NT2/D1 (cell line): ENCODE results near the gene RABL3.

Experiments used
- SUZ12 ChIP-seq: IDR thresholded peaks from 2 replicates; pipeline ENCODE4 v1.6.1; 2011; ENCODE audit not compliant: insufficient read length, insufficient read depth; ENCODE audit errors: extremely low read depth
- YY1 ChIP-seq: IDR thresholded peaks from 2 replicates; pipeline ENCODE4 v1.6.1; 2011; ENCODE audit not compliant: insufficient read length, insufficient read depth

GRCh38 chr3:120693439-120694171 lies 48.7 kb downstream of the RABL3 start:
- TF ChIP-seq YY1 (no peak), SUZ12 (no peak)
